HG02852 (cell line): ENCODE data around the gene LUZP2.

Source experiments
- ATAC-seq: cut with Tn5 transposase; IDR thresholded peaks from one replicate; pipeline ENCODE4 v1.9.1; 2021; ENCODE audit warnings: mild to moderate bottlenecking, moderate library complexity; ENCODE audit not compliant: unreplicated experiment

Gene LUZP2

GRCh38 chr11:24805671-24806070 lies 308.8 kb downstream of the LUZP2 start:
- no peak for ATAC-seq

- no peak for ATAC-seq
Measured at GRCh38 chr11:24808173-24808572, 311.3 kb downstream of the LUZP2 start.

- no peak for ATAC-seq
Measured at GRCh38 chr11:24819006-24819405, 322.2 kb downstream of the LUZP2 start.

GRCh38 chr11:24819863-24820434 lies 323.1 kb downstream of the LUZP2 start:
- no peak for ATAC-seq

- no peak for ATAC-seq
Measured at GRCh38 chr11:24820541-24820940, 323.7 kb downstream of the LUZP2 start.

- ATAC-seq: no peak
Measured at GRCh38 chr11:24828938-24829605, 332.2 kb downstream of the LUZP2 start.

GRCh38 chr11:24833573-24833972 lies 336.7 kb downstream of the LUZP2 start:
- ATAC-seq: no peak

GRCh38 chr11:24837112-24837511 lies 340.3 kb downstream of the LUZP2 start:
- no peak for ATAC-seq

GRCh38 chr11:24842308-24842707 lies 345.5 kb downstream of the LUZP2 start:
- no peak for ATAC-seq

- ATAC-seq: no peak
Measured at GRCh38 chr11:24844406-24844805, 347.6 kb downstream of the LUZP2 start.

- no peak for ATAC-seq
Measured at GRCh38 chr11:24848857-24849256, 352.0 kb downstream of the LUZP2 start.

GRCh38 chr11:24855951-24856350 lies 359.1 kb downstream of the LUZP2 start:
- no peak for ATAC-seq

GRCh38 chr11:24859801-24860300 lies 363.0 kb downstream of the LUZP2 start:
- no peak for ATAC-seq

GRCh38 chr11:24861440-24861839 lies 364.6 kb downstream of the LUZP2 start:
- no peak for ATAC-seq

GRCh38 chr11:24866743-24867142 lies 369.9 kb downstream of the LUZP2 start:
- no peak for ATAC-seq

- ATAC-seq: no peak
Measured at GRCh38 chr11:24870048-24870447, 373.2 kb downstream of the LUZP2 start.

GRCh38 chr11:24872186-24872585 lies 375.3 kb downstream of the LUZP2 start:
- no peak for ATAC-seq

- no peak for ATAC-seq
Measured at GRCh38 chr11:24872651-24873311, 375.9 kb downstream of the LUZP2 start.

GRCh38 chr11:24880962-24881361 lies 384.1 kb downstream of the LUZP2 start:
- ATAC-seq: no peak

GRCh38 chr11:24885580-24886173 lies 388.8 kb downstream of the LUZP2 start:
- no peak for ATAC-seq

- no peak for ATAC-seq
Measured at GRCh38 chr11:24886880-24887619, 390.2 kb downstream of the LUZP2 start.
